A549 (cell line): ENCODE data around the gene CACNA1E. TPM values are rescaled to one million over a fixed set of nuclear protein-coding genes. Genes with fewer than 3 reads are reported as not detected.

Experiments used
- ATAC-seq, 2 experiments: fragments of 200-7000 bp in 1 of 2; fragments of >200 bp in 1 of 2; cut with Nextera tagmentation in 1 of 2; cut with Tn5 transposase in 1 of 2; 3 replicates each; pipeline versions ENCODE4 v1.8.0 to v1.9.1; 2018 to 2020; ENCODE audit warnings: mild to moderate bottlenecking in 1 of 2, moderate library complexity in 1 of 2
- CTCF ChIA-PET: fragments of 300-600 bp; sonication (Branson Sonifier 250); formaldehyde crosslinking; extraction: SDS; loops from one replicate; lab custom pipeline; 2021; ENCODE audit warnings: antibody characterized with exemption, inconsistent platforms; lab: Yijun Ruan, JAX
- POLR2A ChIA-PET: fragments of 350-600 bp; formaldehyde crosslinking; extraction: SDS; loops from one replicate; lab custom pipeline; 2021; ENCODE audit warnings: antibody characterized with exemption, inconsistent platforms; lab: Yijun Ruan, JAX
- DNase-seq, 2 experiments: peaks; one replicate each; pipeline versions ENCODE4 v3.0.0 to v3.0.0-alpha.2; 2011 to 2016; ENCODE audit warnings: low read depth in 1 of 2, low spot score in 1 of 2
- FAIRE-seq: peaks from 2 replicates; lab custom pipeline; 2011; peaks lifted over from hg19 to GRCh38; lab: Jason Lieb, UNC
- H3K27ac ChIP-seq, 2 experiments: fragments of >200 bp; sonication (Bioruptor Twin); formaldehyde crosslinking; 3 replicates each; pipeline ENCODE4 v1.5.1; 2016 to 2017
- H3K4me1 ChIP-seq: fragments of >200 bp; sonication (Bioruptor Twin); formaldehyde crosslinking; 3 replicates; pipeline ENCODE4 v1.6.1; 2016
- H3K4me2 ChIP-seq: fragments of >200 bp; sonication (Bioruptor Twin); formaldehyde crosslinking; 3 replicates; pipeline ENCODE4 v1.6.1; 2016
- H3K4me3 ChIP-seq: fragments of >200 bp; sonication (Bioruptor Twin); formaldehyde crosslinking; 3 replicates; pipeline ENCODE4 v1.5.1; 2016
- H3K9me3 ChIP-seq: fragments of >200 bp; sonication (Bioruptor Twin); formaldehyde crosslinking; 3 replicates; pipeline ENCODE4 v1.6.1; 2016
- BCL3 ChIP-seq: fragments of >200 bp; sonication (Bioruptor Twin); formaldehyde crosslinking; IDR thresholded peaks from 3 replicates; pipeline ENCODE4 v1.6.1; 2016
- BHLHE40 ChIP-seq: IDR thresholded peaks from 2 replicates; pipeline ENCODE4 v1.6.1; 2012; ENCODE audit warnings: low read depth, low read length, inconsistent platforms
- CBX8 ChIP-seq: fragments of 200-600 bp; sonication (generic); IDR thresholded peaks from 2 replicates; pipeline ENCODE4 v1.6.1; 2016
- CEBPB ChIP-seq, 2 experiments: fragments of >200 bp in 1 of 2; sonication (Bioruptor Twin) in 1 of 2; formaldehyde crosslinking in 1 of 2; IDR thresholded peaks; 2 replicates each; pipeline ENCODE4 v1.6.1; 2012 to 2016
- CTCF ChIP-seq: fragments of >200 bp; sonication (Bioruptor Twin); formaldehyde crosslinking; IDR thresholded peaks from 3 replicates; pipeline ENCODE4 v1.5.1; 2016
- EHMT2 ChIP-seq: fragments of 200-600 bp; sonication (generic); IDR thresholded peaks from 2 replicates; pipeline ENCODE4 v1.6.1; 2016; ENCODE audit warnings: antibody characterized with exemption, low read depth, mild to moderate bottlenecking, moderate library complexity
- ELK1 ChIP-seq: fragments of 150-350 bp; IDR thresholded peaks from 2 replicates; pipeline ENCODE4 v1.6.1; 2014; ENCODE audit warnings: low read depth, mild to moderate bottlenecking, low read length
- EP300 ChIP-seq, 2 experiments: fragments of >200 bp; sonication (Bioruptor Twin); formaldehyde crosslinking; IDR thresholded peaks; 2 replicates in 1 of 2; 3 replicates in 1 of 2; pipeline ENCODE4 v1.6.1; 2016 to 2017
- FOSB ChIP-seq: fragments of 250-450 bp; sonication (Bioruptor Pico); IDR thresholded peaks from 2 replicates; pipeline ENCODE4 v1.5.0; 2020; ENCODE audit warnings: mild to moderate bottlenecking, moderate library complexity
- FOXS1 ChIP-seq: fragments of 250-450 bp; sonication (Bioruptor Pico); IDR thresholded peaks from 2 replicates; pipeline ENCODE4 v1.5.0; 2020; ENCODE audit warnings: mild to moderate bottlenecking, moderate library complexity
- HES2 ChIP-seq: fragments of >200 bp; sonication (Bioruptor Twin); formaldehyde crosslinking; IDR thresholded peaks from 2 replicates; pipeline ENCODE4 v1.6.1; 2016
- HMGXB4 ChIP-seq: fragments of 250-450 bp; sonication (Bioruptor Pico); IDR thresholded peaks from 2 replicates; pipeline ENCODE4 v1.5.0; 2021; ENCODE audit warnings: mild to moderate bottlenecking, moderate library complexity, borderline replicate concordance
- HOXA7 ChIP-seq: fragments of 250-450 bp; sonication (Bioruptor Pico); IDR thresholded peaks from 2 replicates; pipeline ENCODE4 v1.5.0; 2020; ENCODE audit warnings: mild to moderate bottlenecking, moderate library complexity
- HOXB13 ChIP-seq: fragments of 250-450 bp; sonication (Bioruptor Pico); IDR thresholded peaks from 2 replicates; pipeline ENCODE4 v1.5.0; 2020; ENCODE audit warnings: low read depth, mild to moderate bottlenecking, moderate library complexity
- MAX ChIP-seq: IDR thresholded peaks from 2 replicates; pipeline ENCODE4 v1.6.1; 2012
- MAZ ChIP-seq: fragments of 150-350 bp; IDR thresholded peaks from 2 replicates; pipeline ENCODE4 v1.6.1; 2014; ENCODE audit warnings: antibody characterized with exemption, low read depth, low read length, borderline replicate concordance
- POLR2AphosphoS2 ChIP-seq: conservative IDR thresholded peaks from 2 replicates; pipeline ENCODE4 v1.6.1; 2012; ENCODE audit warnings: low read length, improper control_type of control experiment, inconsistent platforms
- RAD21 ChIP-seq, 2 experiments: fragments of >200 bp in 1 of 2; sonication (Bioruptor Twin) in 1 of 2; formaldehyde crosslinking in 1 of 2; IDR thresholded peaks in 1 of 2; conservative IDR thresholded peaks in 1 of 2; 2 replicates in 1 of 2; 3 replicates in 1 of 2; pipeline ENCODE4 v1.6.1; 2012 to 2018; ENCODE audit warnings: inconsistent platforms in 1 of 2
- RFX5 ChIP-seq: fragments of 450-650 bp; IDR thresholded peaks from 2 replicates; pipeline ENCODE4 v1.7.1; 2014; ENCODE audit warnings: antibody characterized with exemption, mild to moderate bottlenecking, moderate library complexity
- TP53 ChIP-seq: fragments of 250-450 bp; sonication (Bioruptor Pico); IDR thresholded peaks from 2 replicates; pipeline ENCODE4 v1.5.0; 2021; ENCODE audit warnings: mild to moderate bottlenecking, moderate library complexity
- ZC3H11A ChIP-seq: fragments of 450-650 bp; IDR thresholded peaks from 2 replicates; pipeline ENCODE4 v1.6.1; 2014; ENCODE audit warnings: antibody characterized with exemption, mild to moderate bottlenecking
- ZSCAN20 ChIP-seq: fragments of 250-450 bp; sonication (Bioruptor Pico); IDR thresholded peaks from 2 replicates; pipeline ENCODE4 v1.8.0; 2022; ENCODE audit warnings: mild to moderate bottlenecking, moderate library complexity
- WGBS: methylation state at CpG from one replicate; pipeline ENCODE4 v1.1.6; 2017; ENCODE audit errors: missing lambda C conversion rate; 5-methylcytosine and 5-hydroxymethylcytosine counted together
- polyA plus RNA-seq, 4 experiments: library from polyadenylated mRNA; depleted of rRNA in 3 of 4; stranded (reverse); fragments of >200 nt; fragmentation: RNase III in 1 of 4; extraction: RNeasy Plus Mini Kit Qiagen cat#74134 plus additional on column Dnase treatment in 1 of 4; gene quantifications; 2 replicates in 3 of 4; 3 replicates in 1 of 4; pipeline ENCODE4 v1.2.3, GENCODE V29; 2011 to 2017

Gene CACNA1E
- polyA plus RNA-seq, 2 of the 4 experiments (the other 2 are of a cell fraction), result 0.01 TPM; not detected in 1

- FAIRE-seq, result no peak
- DNase-seq, result no peak
- Histone ChIP-seq H3K4me1 (no peaks in the 10 kb centered on the region), H3K27ac (no peak overlapping the region), H3K9me3 (no peaks in the 10 kb centered on the region), H3K4me2 (no peak overlapping the region), H3K4me3 (no peak overlapping the region)
- no peak for ATAC-seq
- ChIA-PET CTCF (no interaction called here), POLR2A (no interaction called here)
- no peak for TF ChIP-seq CBX8
- no peak for TF ChIP-seq MAZ
These were observed 37.9 kb upstream of the CACNA1E start for GRCh38 chr1:181445436-181445835.

GRCh38 chr1:181448461-181448860 lies 34.9 kb upstream of the CACNA1E start:
- Histone ChIP-seq H3K4me1 (peaks cover 21% of the 10 kb centered on the region; the same call in 2 of the 3 replicates), H3K9me3 (no peaks in the 10 kb centered on the region), H3K4me3 (no peak overlapping the region)
- CTCF ChIA-PET, result interaction anchor here (1.8 kb wide), 1 partner anchor 259 kb away, joined by 7 read pairs; no protein-coding TSS in a partner anchor
- DNase-seq, result no peak
- POLR2A ChIA-PET, result no interaction called here
- no peak for TF ChIP-seq CEBPB (IDR thresholded peaks at IDR 0.05)
- TF ChIP-seq FOXS1 (CRISPR knock-in tag), result no peak
- no peak for TF ChIP-seq POLR2AphosphoS2
- TF ChIP-seq ZSCAN20 (CRISPR knock-in tag), result no peak
- no peak for TF ChIP-seq RAD21 (conservative IDR thresholded peaks at IDR 0.05 in 1 of 2, IDR thresholded peaks at IDR 0.05 in 1 of 2)
- TF ChIP-seq, all 56 proteins: peak for 0
- Histone ChIP-seq H3K27ac (no peak overlapping the region), H3K4me2 (no peak overlapping the region)
- 35% methylated on average over 3 of the region's 3 CpGs for WGBS
- no peak for FAIRE-seq
- ATAC-seq, result no peak

- POLR2A ChIA-PET, result no interaction called here
- peak in 1 of 2 experiments; percentile 47; a peak in 3 of 6 replicates for ATAC-seq
- TF ChIP-seq HMGXB4 (CRISPR knock-in tag), result no peak
- no peak for TF ChIP-seq HOXB13 (CRISPR knock-in tag)
- no peak for TF ChIP-seq ZC3H11A
- TF ChIP-seq EHMT2, result no peak
- TF ChIP-seq RFX5, result no peak
- TF ChIP-seq ZSCAN20 (CRISPR knock-in tag), result no peak
- TF ChIP-seq CTCF, result no peak
- TF ChIP-seq MAX, result no peak
- no peak for TF ChIP-seq BHLHE40
- TF ChIP-seq, all 56 proteins: peak for 0
- FAIRE-seq (no peak), DNase-seq (no peak)
- H3K4me2 ChIP-seq, result peak overlapping the region; percentile 24; the same call in 2 of the 3 replicates
- H3K27ac ChIP-seq, result no peak overlapping the region
- H3K4me1 ChIP-seq, result peaks cover 21% of the 10 kb centered on the region; the same call in 2 of the 3 replicates
- CTCF ChIA-PET, result no interaction called here
- H3K4me3 ChIP-seq, result no peak overlapping the region
- no peaks in the 10 kb centered on the region for H3K9me3 ChIP-seq
- WGBS, result 42% methylated on average over 4 of the region's 4 CpGs
These were observed 31.6 kb upstream of the CACNA1E start for GRCh38 chr1:181451661-181452230.

- FAIRE-seq, result no peak
- 11% methylated on average over 3 of the region's 3 CpGs for WGBS
- H3K27ac ChIP-seq, result peak overlapping the region; percentile 20 to 23; a peak in 3 of 6 replicates
- ChIA-PET CTCF (no interaction called here), POLR2A (no interaction called here)
- H3K9me3 ChIP-seq, result 0 out of 3 replicates have a peak, but pooled peaks cover 7% of the 10 kb centered on the region
- no peak overlapping the region for H3K4me3 ChIP-seq
- DNase-seq, result peak in 1 of 2 experiments; percentile 10
- ATAC-seq, result peak in 1 of 2 experiments; percentile 40; a peak in 1 of 6 replicates
- peaks cover 21% of the 10 kb centered on the region; the same call in 2 of the 3 replicates for H3K4me1 ChIP-seq
- peak overlapping the region; percentile 29 for H3K4me2 ChIP-seq
- TF ChIP-seq ELK1 (no peak), TP53 (no peak), FOSB (CRISPR knock-in tag) (no peak), HES2 (no peak), HOXA7 (CRISPR knock-in tag) (no peak), HOXB13 (CRISPR knock-in tag) (no peak), BCL3 (no peak), EP300 (IDR thresholded peaks at IDR 0.05) (no peak)
These were observed 30.6 kb upstream of the CACNA1E start for GRCh38 chr1:181452746-181453145.
